ENCODE data around the gene PEX5L.
A peak's percentile ranks its signal among the peaks of the same experiment; 100 is the strongest.

Gene PEX5L

GRCh38 chr3:179811321-179812095 is 225.2 kb downstream of the PEX5L start:
- Histone ChIP-seq H3K4me2 (ENCODE audit: low read depth, low read length, poor library complexity, severe bottlenecking) (peak overlapping the region; percentile 11), H4K20me1 (ENCODE audit: low read depth, low read length) (no peaks in the 10 kb centered on the region), H3F3A (ENCODE audit: insufficient read depth) (no peaks in the 10 kb centered on the region), H3K27ac (ENCODE audit: low read depth, low read length) (no peak overlapping the region), H3K9ac (ENCODE audit: low read length) (no peak overlapping the region), H3K79me2 (ENCODE audit: insufficient read depth, low read length) (no peaks in the 10 kb centered on the region), H3K9me2 (replicated peaks; ENCODE audit: insufficient read depth, low read length) (no peaks in the 10 kb centered on the region), H2AFZ (ENCODE audit: low read depth, low read length, severe bottlenecking) (peak overlapping the region; percentile 98), H3K27me3 (ENCODE audit: low read length) (no peaks in the 10 kb centered on the region), H3K36me3 (ENCODE audit: low read length) (no peaks in the 10 kb centered on the region), H3K9me3 (ENCODE audit: insufficient read depth, low read length) (no peaks in the 10 kb centered on the region), H3K4me3 (ENCODE audit: insufficient read depth, low read length, poor library complexity, severe bottlenecking) (no peak overlapping the region)
- TF ChIP-seq EZH2phosphoT487 (conservative IDR thresholded peaks at IDR 0.05; ENCODE audit: low read length) (no peak), CTCF (IDR thresholded peaks at IDR 0.05; ENCODE audit: insufficient read depth, low read length, poor library complexity, severe bottlenecking) (peak; percentile 48)

GRCh38 chr3:179809639-179810038 is 227.1 kb downstream of the PEX5L start:
- no peak overlapping the region for H3K4me3 ChIP-seq (ENCODE audit: insufficient read depth, low read length, poor library complexity, severe bottlenecking)
- no peaks in the 10 kb centered on the region for H3F3A ChIP-seq (ENCODE audit: insufficient read depth)
- H3K9me2 ChIP-seq (replicated peaks; ENCODE audit: insufficient read depth, low read length): no peaks in the 10 kb centered on the region
- H3K9me3 ChIP-seq (ENCODE audit: insufficient read depth, low read length): no peaks in the 10 kb centered on the region
- H4K20me1 ChIP-seq (ENCODE audit: low read depth, low read length): no peaks in the 10 kb centered on the region
- H3K4me2 ChIP-seq (ENCODE audit: low read depth, low read length, poor library complexity, severe bottlenecking): no peak overlapping the region
- no peak overlapping the region for H3K9ac ChIP-seq (ENCODE audit: low read length)
- no peak overlapping the region for H2AFZ ChIP-seq (ENCODE audit: low read depth, low read length, severe bottlenecking)
- H3K27ac ChIP-seq (ENCODE audit: low read depth, low read length): no peak overlapping the region
- no peaks in the 10 kb centered on the region for H3K79me2 ChIP-seq (ENCODE audit: insufficient read depth, low read length)
- no peaks in the 10 kb centered on the region for H3K36me3 ChIP-seq (ENCODE audit: low read length)
- TF ChIP-seq EZH2phosphoT487 (conservative IDR thresholded peaks at IDR 0.05; ENCODE audit: low read length): no peak
- no peak for TF ChIP-seq CTCF (IDR thresholded peaks at IDR 0.05; ENCODE audit: insufficient read depth, low read length, poor library complexity, severe bottlenecking)
- H3K27me3 ChIP-seq (ENCODE audit: low read length): no peaks in the 10 kb centered on the region

GRCh38 chr3:179807588-179807987 is 229.1 kb downstream of the PEX5L start:
- H3K9me2 ChIP-seq (replicated peaks; ENCODE audit: insufficient read depth, low read length): no peaks in the 10 kb centered on the region
- no peaks in the 10 kb centered on the region for H3K9me3 ChIP-seq (ENCODE audit: insufficient read depth, low read length)
- no peak overlapping the region for H3K4me3 ChIP-seq (ENCODE audit: insufficient read depth, low read length, poor library complexity, severe bottlenecking)
- H3K36me3 ChIP-seq (ENCODE audit: low read length): no peaks in the 10 kb centered on the region
- no peaks in the 10 kb centered on the region for H4K20me1 ChIP-seq (ENCODE audit: low read depth, low read length)
- no peaks in the 10 kb centered on the region for H3F3A ChIP-seq (ENCODE audit: insufficient read depth)
- H3K79me2 ChIP-seq (ENCODE audit: insufficient read depth, low read length): no peaks in the 10 kb centered on the region
- no peak overlapping the region for H3K4me2 ChIP-seq (ENCODE audit: low read depth, low read length, poor library complexity, severe bottlenecking)
- no peaks in the 10 kb centered on the region for H3K27me3 ChIP-seq (ENCODE audit: low read length)
- no peak overlapping the region for H2AFZ ChIP-seq (ENCODE audit: low read depth, low read length, severe bottlenecking)
- H3K27ac ChIP-seq (ENCODE audit: low read depth, low read length): no peak overlapping the region
- TF ChIP-seq CTCF (IDR thresholded peaks at IDR 0.05; ENCODE audit: insufficient read depth, low read length, poor library complexity, severe bottlenecking) (no peak), EZH2phosphoT487 (conservative IDR thresholded peaks at IDR 0.05; ENCODE audit: low read length) (no peak)
- no peak overlapping the region for H3K9ac ChIP-seq (ENCODE audit: low read length)
